Measurements from ENCODE around the gene XYLT1.

DNA sequence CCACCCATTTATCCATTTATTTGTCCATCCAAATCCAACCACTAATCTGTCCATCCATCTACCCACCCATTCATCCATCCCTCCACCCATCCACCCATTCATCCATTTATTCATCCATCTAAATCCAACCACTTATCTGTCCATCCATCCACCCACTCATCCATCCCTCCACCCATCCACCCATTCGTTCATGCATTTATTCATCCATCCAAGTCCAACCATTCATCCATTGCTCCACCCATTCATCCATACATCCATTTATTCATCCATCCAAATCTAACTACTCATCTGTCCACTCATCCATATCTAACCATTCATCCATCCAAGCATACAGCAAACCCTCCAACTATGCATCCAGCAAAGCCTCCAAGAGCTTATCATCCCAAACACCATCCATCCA is 267.3 kb downstream of the XYLT1 start:
- TF ChIP-seq POLR2A (IDR thresholded peaks at IDR 0.05), result no peak
- TF ChIP-seq, protein P1, sequence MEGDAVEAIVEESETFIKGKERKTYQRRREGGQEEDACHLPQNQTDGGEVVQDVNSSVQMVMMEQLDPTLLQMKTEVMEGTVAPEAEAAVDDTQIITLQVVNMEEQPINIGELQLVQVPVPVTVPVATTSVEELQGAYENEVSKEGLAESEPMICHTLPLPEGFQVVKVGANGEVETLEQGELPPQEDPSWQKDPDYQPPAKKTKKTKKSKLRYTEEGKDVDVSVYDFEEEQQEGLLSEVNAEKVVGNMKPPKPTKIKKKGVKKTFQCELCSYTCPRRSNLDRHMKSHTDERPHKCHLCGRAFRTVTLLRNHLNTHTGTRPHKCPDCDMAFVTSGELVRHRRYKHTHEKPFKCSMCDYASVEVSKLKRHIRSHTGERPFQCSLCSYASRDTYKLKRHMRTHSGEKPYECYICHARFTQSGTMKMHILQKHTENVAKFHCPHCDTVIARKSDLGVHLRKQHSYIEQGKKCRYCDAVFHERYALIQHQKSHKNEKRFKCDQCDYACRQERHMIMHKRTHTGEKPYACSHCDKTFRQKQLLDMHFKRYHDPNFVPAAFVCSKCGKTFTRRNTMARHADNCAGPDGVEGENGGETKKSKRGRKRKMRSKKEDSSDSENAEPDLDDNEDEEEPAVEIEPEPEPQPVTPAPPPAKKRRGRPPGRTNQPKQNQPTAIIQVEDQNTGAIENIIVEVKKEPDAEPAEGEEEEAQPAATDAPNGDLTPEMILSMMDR (IDR thresholded peaks at IDR 0.05), result no peak

All from thyroid gland (tissue), 4 donors.